Breast epithelium (tissue), 4 donors: ENCODE measurements around the gene TGFBI. TPM values are rescaled to one million over a fixed set of nuclear protein-coding genes. Genes with fewer than 3 reads are reported as not detected.

ENCODE experiments used
- DNase-seq, 2 donors: peaks; one replicate each; pipeline ENCODE4 v3.0.0-alpha.2; 2019; ENCODE audit warnings: low spot score in 2 of 2
- H3K27ac ChIP-seq, 2 donors: fragments of 200-600 bp; sonication (generic) in 1 of 2; one replicate each; pipeline ENCODE4 v1.5.1; 2016 to 2019; ENCODE audit warnings: mild to moderate bottlenecking in 1 of 2
- H3K27me3 ChIP-seq, 2 donors: fragments of 200-600 bp; sonication (generic) in 1 of 2; one replicate each; pipeline versions ENCODE4 v1.5.1 to v1.6.0; 2017 to 2019; ENCODE audit warnings: control low read depth in 1 of 2, mild to moderate bottlenecking in 1 of 2
- H3K36me3 ChIP-seq: fragments of 200-600 bp; one replicate; pipeline ENCODE4 v1.5.1; 2019
- H3K4me1 ChIP-seq, 2 donors: fragments of 200-600 bp; sonication (generic); one replicate each; pipeline ENCODE4 v1.5.1; 2016 to 2019; ENCODE audit warnings: control low read depth in 1 of 2
- H3K4me3 ChIP-seq, 3 donors: fragments of 200-600 bp; sonication (generic); 1 replicate in 2 of 3; 2 replicates in 1 of 3; pipeline ENCODE4 v1.5.1; 2016 to 2019; ENCODE audit warnings: mild to moderate bottlenecking in 3 of 3, moderate library complexity in 2 of 3
- H3K9me3 ChIP-seq, 2 donors: fragments of 200-600 bp; sonication (generic) in 1 of 2; one replicate each; pipeline ENCODE4 v1.5.1; 2016 to 2019; ENCODE audit warnings: control low read depth in 1 of 2
- CTCF ChIP-seq, 3 donors: fragments of 450-650 bp; IDR thresholded peaks; one replicate each; pipeline ENCODE4 v1.5.1; 2016 to 2017; ENCODE audit warnings: antibody characterized with exemption in 3 of 3, mild to moderate bottlenecking in 3 of 3, moderate library complexity in 3 of 3
- POLR2A ChIP-seq: fragments of 450-650 bp; IDR thresholded peaks from one replicate; pipeline ENCODE4 v1.6.1; 2016; ENCODE audit warnings: antibody characterized with exemption, mild to moderate bottlenecking, moderate library complexity
- POLR2AphosphoS5 ChIP-seq, 3 donors: sonication (generic); formaldehyde crosslinking; IDR thresholded peaks; one replicate each; pipeline ENCODE4 v1.6.1; 2017; ENCODE audit warnings: antibody characterized with exemption in 3 of 3
- intact Hi-C: fragments of 100-400 bp; cut with DNase I; formaldehyde crosslinking; loops from one replicate; pipeline ENCODE4 v1.15.1; 2023; ENCODE audit warnings: low total_unique reads
- total RNA-seq, 3 donors: library from RNA; depleted of rRNA; stranded (reverse); fragments of >200 nt; gene quantifications; one replicate each; pipeline ENCODE4 v1.1.0, GENCODE V29; 2016

Gene TGFBI
- total RNA-seq, 3 donors from 2014 or later = 40.4 to 145 (median 45.2) TPM

DNA sequence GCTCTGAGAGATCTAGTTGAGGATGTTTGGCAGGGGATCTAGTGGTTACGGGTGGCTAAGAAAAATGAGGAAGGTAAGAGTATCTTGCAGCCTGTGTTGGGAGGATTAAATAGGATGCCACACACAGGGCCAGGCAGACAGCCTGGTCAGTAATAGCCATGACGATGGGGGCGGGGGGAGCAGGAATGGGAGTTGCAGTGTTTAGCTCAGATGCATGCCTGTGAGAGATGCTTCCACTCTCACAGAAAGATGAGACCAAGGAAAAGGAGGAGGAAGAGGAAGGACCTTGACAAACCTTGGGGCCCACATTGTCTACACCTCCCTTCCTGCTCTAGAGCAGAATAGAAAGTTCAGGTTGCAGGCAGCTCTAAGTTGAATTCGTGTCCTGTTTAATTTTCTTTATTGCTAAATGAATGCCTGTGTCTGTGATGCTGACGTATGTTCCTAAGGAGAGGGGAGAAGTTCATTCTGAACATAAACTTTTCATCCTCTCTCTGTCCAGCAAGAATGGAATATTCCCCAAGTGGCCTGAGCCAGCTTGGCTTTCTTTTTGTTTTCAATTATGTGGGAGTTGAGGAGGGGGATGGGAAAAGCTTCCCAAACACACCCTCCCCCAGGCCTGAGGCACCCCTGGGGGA, 28.7 kb downstream of the TGFBI start:
- no peaks in the 10 kb centered on the region for H3K9me3 ChIP-seq
- peak overlapping the region; percentile 11 to 82 for H3K27ac ChIP-seq
- TF ChIP-seq POLR2A = no peak
- no peak for TF ChIP-seq CTCF (IDR thresholded peaks at IDR 0.05)
- no peak for TF ChIP-seq POLR2AphosphoS5 (IDR thresholded peaks at IDR 0.05)
- no peak for DNase-seq
- intact Hi-C loops = no loop called here
- no peaks in the 10 kb centered on the region for H3K36me3 ChIP-seq
- no peaks in the 10 kb centered on the region for H3K4me1 ChIP-seq
- no peak overlapping the region for H3K4me3 ChIP-seq
- H3K27me3 ChIP-seq = no peaks in the 10 kb centered on the region

GRCh38 chr5:136058039-136058971, 29.5 kb downstream of the TGFBI start:
- H3K4me3 ChIP-seq = no peak overlapping the region
- intact Hi-C loops = no loop called here

GRCh38 chr5:136058972-136059354, 30.2 kb downstream of the TGFBI start:
- H3K27me3 ChIP-seq = no peaks in the 10 kb centered on the region
- H3K36me3 ChIP-seq = no peaks in the 10 kb centered on the region
- H3K9me3 ChIP-seq = no peaks in the 10 kb centered on the region
- no peaks in the 10 kb centered on the region for H3K4me1 ChIP-seq
- peak overlapping the region; percentile 11 to 82 for H3K27ac ChIP-seq
- no peak for TF ChIP-seq POLR2AphosphoS5 (IDR thresholded peaks at IDR 0.05)
- no peak for TF ChIP-seq POLR2A
- no peak for TF ChIP-seq CTCF (IDR thresholded peaks at IDR 0.05)
- intact Hi-C loops = no loop called here
- no peak overlapping the region for H3K4me3 ChIP-seq
- no peak for DNase-seq

More at GRCh38 chr5:136058039-136058971, 29.5 kb downstream of the TGFBI start:
- no peak for TF ChIP-seq POLR2AphosphoS5 (IDR thresholded peaks at IDR 0.05)
- TF ChIP-seq POLR2A = no peak
- TF ChIP-seq CTCF (IDR thresholded peaks at IDR 0.05) = peak in 2 of 3 donors; percentile 5 to 15
- Histone ChIP-seq H3K9me3 (no peaks in the 10 kb centered on the region), H3K27ac (peak overlapping the region; percentile 11 to 82), H3K27me3 (no peaks in the 10 kb centered on the region), H3K4me1 (no peaks in the 10 kb centered on the region), H3K36me3 (no peaks in the 10 kb centered on the region)
- peak in 1 of 2 donors; percentile 43 for DNase-seq

GRCh38 chr5:136060963-136061362, 32.2 kb downstream of the TGFBI start:
- Histone ChIP-seq H3K4me3 (no peak overlapping the region), H3K27me3 (no peaks in the 10 kb centered on the region), H3K9me3 (no peaks in the 10 kb centered on the region), H3K36me3 (no peaks in the 10 kb centered on the region), H3K4me1 (no peaks in the 10 kb centered on the region), H3K27ac (no peak overlapping the region)
- intact Hi-C loops = no loop called here
- TF ChIP-seq POLR2AphosphoS5 (IDR thresholded peaks at IDR 0.05) = no peak
- no peak for TF ChIP-seq POLR2A
- no peak for TF ChIP-seq CTCF (IDR thresholded peaks at IDR 0.05)
- DNase-seq = no peak
